NCI-H2196 (cell line): ENCODE results near the gene PRKAG1.
"Not testable (repeated sequence)": the region's sequence is repeated elsewhere in the genome, so short reads cannot be mapped to it uniquely, and the experiment has no call there.

Experiments
- DNase-seq: peaks from one replicate; lab custom pipeline; 2025; ENCODE audit not compliant: unreplicated experiment; lab: John Stamatoyannopoulos, UW

Gene PRKAG1

GRCh38 chr12:49018261-49019119, at the start of gene PRKAG1:
Gene PRKAG1, minus strand, starts transcription at chr12:49018776. Its CDS starts 36 bp downstream, at chr12:49018740.
- peak; percentile 94 for DNase-seq

DNA sequence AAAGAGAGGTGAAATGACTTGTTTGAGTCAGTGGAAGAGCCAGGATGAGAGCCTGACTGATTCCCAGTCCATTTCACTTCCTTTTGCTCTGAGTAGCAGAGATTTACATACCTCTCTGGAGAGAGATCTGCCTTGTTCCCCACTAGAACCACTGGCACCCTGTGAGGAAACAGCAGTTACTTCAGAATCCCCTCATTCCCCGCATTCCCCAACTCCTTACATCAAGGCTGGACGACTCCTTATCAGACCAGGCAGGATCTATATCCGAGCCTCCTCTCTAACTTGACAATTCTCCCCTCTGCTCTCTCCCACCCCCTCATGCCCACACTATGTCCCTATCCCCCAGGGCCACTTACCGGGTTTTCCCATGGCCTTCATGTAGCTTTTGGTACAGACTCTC, 47.5 kb upstream of the PRKAG1 start:
- DNase-seq: no peak

GRCh38 chr12:49064767-49065152, 46.2 kb upstream of the PRKAG1 start:
- no peak for DNase-seq

DNA sequence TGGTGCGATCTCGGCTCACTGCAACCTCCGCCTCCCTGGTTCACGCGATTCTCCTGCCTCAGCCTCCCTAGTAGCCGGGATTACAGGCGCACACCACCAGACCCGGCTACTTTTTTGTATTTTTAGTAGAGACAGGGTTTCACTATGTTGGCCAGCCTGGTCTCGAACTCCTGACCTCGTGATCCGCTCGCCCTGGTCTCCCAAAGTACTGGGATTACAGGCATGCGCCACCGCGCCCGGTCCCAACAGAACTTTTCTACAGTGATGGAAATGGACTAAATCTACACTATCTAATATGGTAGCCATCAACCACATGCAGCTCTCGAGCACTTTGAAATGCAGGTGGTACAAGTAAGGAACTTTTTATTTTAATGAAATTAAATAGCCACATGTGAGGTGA, 43.3 kb upstream of the PRKAG1 start:
- DNase-seq: not testable (repeated sequence)

- no peak for DNase-seq
Measured at GRCh38 chr12:49061157-49061650, 42.6 kb upstream of the PRKAG1 start.

GRCh38 chr12:49060237-49061156, 41.9 kb upstream of the PRKAG1 start, which contains the start of gene KMT2D:
Gene KMT2D, minus strand, starts transcription at chr12:49060794. Its CDS starts 5,470 bp downstream, at chr12:49055324.
- peak; percentile 90 for DNase-seq

DNA sequence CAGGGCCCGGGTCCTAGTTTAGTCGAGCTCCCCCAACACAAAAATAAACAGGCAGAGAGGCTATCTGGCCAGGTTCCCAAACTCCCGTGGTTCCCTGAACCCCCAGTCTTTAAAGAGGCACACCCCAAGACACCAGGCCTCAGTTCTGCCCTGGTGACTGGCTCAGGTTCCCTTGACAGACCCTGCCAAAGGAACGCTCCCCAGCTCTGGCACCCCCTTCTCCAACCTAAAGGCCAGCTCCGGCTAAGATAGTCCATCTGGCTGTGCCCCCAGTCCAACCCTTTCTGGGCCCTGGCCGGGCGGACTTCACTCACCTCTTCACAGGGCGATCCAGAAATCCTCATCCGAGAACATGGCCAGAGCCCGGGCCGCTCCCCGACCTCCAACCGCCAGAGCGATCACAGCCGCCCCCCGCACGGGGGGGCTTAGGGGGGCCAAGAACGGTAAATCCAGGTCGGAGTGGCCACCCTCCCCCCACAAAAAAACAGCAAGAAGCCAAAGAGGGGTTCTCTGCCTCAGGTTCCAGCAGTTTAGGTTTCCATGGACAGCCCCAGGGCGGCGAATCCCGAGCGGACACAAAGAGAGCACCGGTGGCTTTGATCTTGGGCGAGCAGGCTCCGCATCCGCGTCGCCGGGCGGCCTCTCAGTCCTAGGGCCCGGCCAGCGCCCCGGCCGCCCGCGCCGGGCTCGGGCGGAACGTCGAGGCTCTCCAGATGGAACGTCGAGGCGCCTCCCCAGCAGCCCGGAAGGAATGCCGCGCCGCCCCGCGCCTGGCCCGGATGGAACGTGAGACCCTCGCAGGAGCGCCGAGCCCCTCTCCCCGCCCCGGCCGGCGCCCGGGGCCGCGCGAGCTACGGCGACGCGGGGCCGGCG, 41.0 kb upstream of the PRKAG1 start:
- no peak for DNase-seq

GRCh38 chr12:49059045-49059298, 40.4 kb upstream of the PRKAG1 start:
- no peak for DNase-seq

DNA sequence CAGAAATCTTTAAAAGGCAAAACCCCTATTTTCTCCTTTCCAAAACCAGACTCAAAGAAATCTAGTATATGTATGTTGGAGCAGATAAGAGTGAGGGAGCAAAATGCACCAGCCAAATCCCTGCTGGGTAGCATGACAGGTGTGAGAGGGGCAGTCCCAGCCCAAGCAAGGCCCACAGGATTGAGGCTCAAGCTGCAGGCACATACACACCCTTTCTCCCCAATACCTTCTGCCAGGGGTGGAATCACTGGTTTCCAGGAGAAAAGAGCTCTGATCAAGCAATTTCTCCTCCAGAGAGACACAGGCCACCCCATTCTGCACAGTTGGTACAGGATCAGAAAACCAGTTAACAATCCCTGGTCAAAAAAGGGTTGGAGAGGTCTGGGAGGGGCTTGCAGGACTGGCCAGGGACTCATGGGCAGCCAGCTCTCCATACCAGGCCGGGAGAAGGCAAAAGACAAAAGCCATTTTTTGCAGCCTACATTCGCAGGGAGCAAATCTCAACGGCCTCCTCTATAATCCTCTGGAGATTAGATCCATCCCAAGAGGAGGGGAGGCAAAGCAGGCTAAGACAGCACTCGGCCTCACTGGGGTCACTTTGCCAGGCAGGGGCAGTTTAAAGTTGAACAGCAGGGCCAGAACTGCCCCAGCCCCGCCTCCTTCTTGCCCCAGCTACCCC, 39.9 kb upstream of the PRKAG1 start:
- no peak for DNase-seq

DNA sequence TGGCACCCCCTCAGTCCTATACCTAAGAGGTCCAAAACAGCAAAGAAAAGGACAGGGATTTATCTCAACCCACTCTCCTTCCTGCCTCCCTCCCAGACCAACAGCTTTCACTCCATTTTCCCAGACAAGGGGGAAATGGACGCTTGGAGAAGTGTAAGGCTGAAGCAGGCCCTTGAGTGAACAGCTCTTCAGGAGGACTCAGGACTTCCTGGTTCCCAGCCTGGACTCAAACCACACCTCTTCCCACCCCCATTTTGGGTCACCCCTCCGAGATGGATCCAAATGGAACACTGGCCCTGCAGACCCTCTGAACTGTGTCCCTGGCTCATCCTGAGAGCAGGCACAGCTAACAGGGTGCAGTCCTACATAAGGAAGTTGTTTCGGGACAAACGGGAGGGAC, 39.3 kb upstream of the PRKAG1 start:
- no peak for DNase-seq

DNA sequence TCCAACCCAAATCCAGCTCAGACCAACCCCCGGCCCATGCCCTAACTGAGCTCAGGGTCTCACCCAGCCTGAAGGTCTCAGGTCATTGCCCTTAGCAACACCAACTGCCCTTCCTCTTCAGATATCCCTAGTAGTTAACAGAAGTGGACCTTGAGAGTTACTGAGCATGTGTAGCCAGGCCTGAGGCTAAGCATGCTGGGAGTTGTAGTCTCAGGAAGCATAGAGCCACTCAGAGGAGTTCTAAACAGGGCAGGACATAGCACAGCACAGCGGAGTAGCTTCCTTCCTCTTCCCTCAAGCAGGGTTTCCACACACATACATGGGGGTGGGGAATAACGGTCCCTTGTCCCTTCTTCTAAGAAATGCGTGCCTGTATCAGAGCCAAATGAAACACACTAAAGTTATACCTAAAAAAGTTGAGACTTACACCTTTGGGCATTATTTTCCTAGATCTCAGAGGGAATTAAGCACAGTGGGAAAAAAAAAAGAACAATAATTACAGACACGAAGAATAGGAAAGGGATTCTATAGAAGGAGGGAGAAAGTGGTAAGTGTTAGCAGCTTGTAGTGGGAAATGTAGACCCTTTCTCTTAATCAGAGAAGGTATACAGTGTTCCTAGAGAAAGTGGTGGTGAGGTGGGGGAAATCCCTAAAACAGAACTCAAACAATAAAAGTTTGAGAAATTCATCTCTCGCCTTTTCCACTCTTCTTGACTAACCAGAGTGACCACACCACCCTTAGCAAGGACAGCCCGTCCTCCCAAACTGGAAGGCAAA, 37.6 kb upstream of the PRKAG1 start:
- DNase-seq: peak; percentile 50

DNA sequence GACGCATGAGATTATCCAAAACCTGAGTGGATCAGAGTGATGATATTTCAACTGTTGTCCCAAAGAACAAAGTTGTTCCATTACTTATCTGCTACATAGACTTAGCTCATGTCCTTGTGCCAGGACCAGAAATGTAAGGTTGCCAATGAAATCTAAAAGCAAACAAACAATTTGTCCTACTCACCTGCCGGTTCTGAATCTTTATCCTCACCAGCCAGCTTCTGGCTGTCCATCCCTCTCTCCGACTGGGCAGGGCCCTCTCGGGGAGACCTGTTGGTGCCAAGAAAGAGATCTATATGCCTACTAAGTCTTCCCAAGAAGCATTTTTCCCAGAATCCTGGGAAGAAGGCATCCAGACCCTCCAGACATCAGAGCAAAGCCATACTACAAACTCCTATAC, 36.5 kb upstream of the PRKAG1 start:
- no peak for DNase-seq

DNA sequence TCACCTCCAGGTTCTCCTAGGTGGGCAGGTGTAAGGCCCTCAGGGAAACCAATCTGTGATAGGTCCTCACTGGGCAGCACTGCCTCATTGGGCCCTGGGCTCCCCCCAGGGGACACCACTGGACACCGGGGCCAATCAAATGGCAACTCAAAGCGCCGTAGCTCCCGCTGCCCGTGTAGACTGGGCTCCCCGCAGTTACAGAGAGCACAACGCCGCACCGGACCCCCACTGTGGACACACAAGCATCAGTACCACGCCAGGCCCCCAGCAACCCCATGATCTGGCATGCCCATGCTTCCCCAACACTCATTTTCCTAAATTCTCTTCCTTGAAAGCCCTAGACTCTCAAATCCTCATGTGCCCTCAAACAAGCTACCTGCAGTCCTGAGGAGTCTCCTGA, 35.9 kb upstream of the PRKAG1 start:
- DNase-seq: no peak

DNA sequence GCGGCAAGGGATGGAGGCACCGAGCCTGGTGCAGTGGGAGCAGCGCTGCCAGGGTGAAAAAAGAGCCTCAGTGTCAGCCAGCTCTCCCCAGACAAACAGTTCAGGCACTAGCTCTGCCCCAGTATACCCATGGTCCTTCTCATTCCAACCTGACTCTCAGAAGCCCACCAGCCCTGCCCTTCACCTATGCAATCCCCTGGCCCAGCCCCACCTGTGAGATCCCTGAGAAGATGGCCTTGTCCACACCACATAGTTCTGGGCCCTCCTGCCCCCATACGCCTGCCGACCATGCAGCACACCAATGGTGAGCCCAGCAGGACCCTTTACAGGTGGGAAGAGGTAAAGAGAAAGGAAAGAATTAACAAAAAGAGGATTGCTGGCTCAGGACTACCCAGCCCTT, 35.5 kb upstream of the PRKAG1 start:
- DNase-seq: no peak

DNA sequence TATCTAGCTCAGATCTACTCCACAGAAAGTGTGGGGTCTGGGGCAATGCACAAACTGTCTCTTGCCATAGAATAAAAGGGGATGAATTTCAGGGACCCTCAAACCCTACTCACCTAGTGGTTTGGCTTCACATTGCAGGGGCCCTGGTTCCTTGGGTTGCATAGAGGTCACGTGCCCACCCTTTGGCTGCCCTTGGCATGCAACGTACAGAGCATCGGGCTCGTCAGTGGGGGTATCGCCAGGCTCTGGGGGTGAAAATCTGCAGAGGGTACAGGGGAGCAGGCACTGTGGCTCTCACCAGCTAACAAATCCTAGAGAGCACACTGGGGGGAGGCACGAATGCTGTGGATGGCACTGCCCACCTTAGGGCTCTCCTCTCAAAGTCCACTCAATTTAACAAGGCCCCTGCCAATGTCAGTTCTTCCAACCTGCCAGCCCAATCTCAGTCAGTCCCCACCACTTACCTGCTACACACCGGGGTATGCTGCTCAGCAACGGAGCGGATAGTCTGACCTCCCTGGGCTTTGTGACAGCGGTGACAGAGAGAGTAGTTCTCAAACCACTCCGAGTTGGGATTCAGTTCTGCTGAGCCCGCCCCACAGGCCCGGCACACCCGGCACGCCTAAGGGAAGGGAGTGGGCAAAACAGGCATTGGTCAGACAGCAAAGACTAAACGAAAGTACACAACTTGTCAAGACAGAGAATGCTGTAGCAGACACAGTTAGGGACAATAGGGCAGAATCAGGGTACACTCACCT, 34.1 kb upstream of the PRKAG1 start:
- no peak for DNase-seq

GRCh38 chr12:49051777-49052438, 33.3 kb upstream of the PRKAG1 start:
- DNase-seq: no peak

DNA sequence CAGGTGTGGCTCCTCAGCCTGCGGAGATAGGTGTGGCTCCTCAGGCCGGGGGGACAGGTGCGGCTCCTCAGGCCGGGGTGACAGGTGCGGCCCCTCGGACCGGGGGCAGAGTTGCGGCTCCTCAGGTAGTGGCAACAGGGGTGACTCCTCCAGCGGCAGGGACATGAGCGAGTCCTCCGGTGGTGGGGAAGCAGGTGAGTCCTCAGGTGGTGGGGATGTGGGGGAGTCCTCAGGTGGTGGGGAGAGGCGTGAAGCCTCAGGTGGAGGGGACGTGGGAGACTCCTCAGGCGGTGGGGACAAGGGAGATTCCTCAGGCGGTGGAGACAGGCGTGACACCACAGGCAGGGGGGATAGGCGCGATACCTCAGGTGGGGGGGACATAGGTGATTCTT, 32.8 kb upstream of the PRKAG1 start:
- no peak for DNase-seq
